Measurements from ENCODE around the gene RAPGEF1.
"Not testable (repeated sequence)": the region's sequence is repeated elsewhere in the genome, so short reads cannot be mapped to it uniquely, and the experiment has no call there.

RAPGEF1 gene

GRCh38 chr9:131673531-131673930 lies 66.3 kb downstream of the RAPGEF1 start:
- in situ Hi-C loops (cut with MboI; ENCODE audit: low sequenced_read_pairs), result no loop called here

- in situ Hi-C loops (cut with MboI; ENCODE audit: low sequenced_read_pairs), result no loop called here
Observed at GRCh38 chr9:131673068-131673467, 66.8 kb downstream of the RAPGEF1 start.

GRCh38 chr9:131672451-131672850 lies 67.4 kb downstream of the RAPGEF1 start:
- in situ Hi-C loops (cut with MboI; ENCODE audit: low sequenced_read_pairs), result no loop called here

GRCh38 chr9:131671133-131671520 lies 68.7 kb downstream of the RAPGEF1 start:
- in situ Hi-C loops (cut with MboI; ENCODE audit: low sequenced_read_pairs), result no loop called here

GRCh38 chr9:131670247-131671132 lies 69.4 kb downstream of the RAPGEF1 start:
- in situ Hi-C loops (cut with MboI; ENCODE audit: low sequenced_read_pairs), result no loop called here

GRCh38 chr9:131669269-131670157 lies 70.4 kb downstream of the RAPGEF1 start:
- in situ Hi-C loops (cut with MboI; ENCODE audit: low sequenced_read_pairs), result no loop called here

GRCh38 chr9:131668439-131669268 lies 71.2 kb downstream of the RAPGEF1 start:
- in situ Hi-C loops (cut with MboI; ENCODE audit: low sequenced_read_pairs), result no loop called here

GRCh38 chr9:131668057-131668438 lies 71.8 kb downstream of the RAPGEF1 start:
- in situ Hi-C loops (cut with MboI; ENCODE audit: low sequenced_read_pairs), result no loop called here

GRCh38 chr9:131667576-131667975 lies 72.3 kb downstream of the RAPGEF1 start:
- in situ Hi-C loops (cut with MboI; ENCODE audit: low sequenced_read_pairs), result no loop called here

- in situ Hi-C loops (cut with MboI; ENCODE audit: low sequenced_read_pairs), result no loop called here
Observed at GRCh38 chr9:131666774-131667173, 73.1 kb downstream of the RAPGEF1 start.

GRCh38 chr9:131666029-131666428 lies 73.8 kb downstream of the RAPGEF1 start:
- in situ Hi-C loops (cut with MboI; ENCODE audit: low sequenced_read_pairs), result no loop called here

GRCh38 chr9:131663288-131663687 lies 76.6 kb downstream of the RAPGEF1 start:
- in situ Hi-C loops (cut with MboI; ENCODE audit: low sequenced_read_pairs), result no loop called here

- in situ Hi-C loops (cut with MboI; ENCODE audit: low sequenced_read_pairs), result not testable (repeated sequence)
Observed at GRCh38 chr9:131662289-131662621, 77.6 kb downstream of the RAPGEF1 start.

- in situ Hi-C loops (cut with MboI; ENCODE audit: low sequenced_read_pairs), result no loop called here
Observed at GRCh38 chr9:131661568-131662288, 78.1 kb downstream of the RAPGEF1 start.

- in situ Hi-C loops (cut with MboI; ENCODE audit: low sequenced_read_pairs), result no loop called here
Observed at GRCh38 chr9:131660466-131661405, 79.1 kb downstream of the RAPGEF1 start.

GRCh38 chr9:131658377-131659129 lies 81.3 kb downstream of the RAPGEF1 start:
- in situ Hi-C loops (cut with MboI; ENCODE audit: low sequenced_read_pairs), result no loop called here

- in situ Hi-C loops (cut with MboI; ENCODE audit: low sequenced_read_pairs), result no loop called here
Observed at GRCh38 chr9:131657940-131658339, 81.9 kb downstream of the RAPGEF1 start.

GRCh38 chr9:131657456-131657855 lies 82.4 kb downstream of the RAPGEF1 start:
- in situ Hi-C loops (cut with MboI; ENCODE audit: low sequenced_read_pairs), result no loop called here

- in situ Hi-C loops (cut with MboI; ENCODE audit: low sequenced_read_pairs), result no loop called here
Observed at GRCh38 chr9:131657037-131657377, 82.9 kb downstream of the RAPGEF1 start.

Measured in hTERT RPE-1 (cell line).